ENCODE data around the gene ARMC7.
"Not testable (repeated sequence)": the region's sequence is repeated elsewhere in the genome, so short reads cannot be mapped to it uniquely, and the experiment has no call there.

Gene ARMC7

DNA sequence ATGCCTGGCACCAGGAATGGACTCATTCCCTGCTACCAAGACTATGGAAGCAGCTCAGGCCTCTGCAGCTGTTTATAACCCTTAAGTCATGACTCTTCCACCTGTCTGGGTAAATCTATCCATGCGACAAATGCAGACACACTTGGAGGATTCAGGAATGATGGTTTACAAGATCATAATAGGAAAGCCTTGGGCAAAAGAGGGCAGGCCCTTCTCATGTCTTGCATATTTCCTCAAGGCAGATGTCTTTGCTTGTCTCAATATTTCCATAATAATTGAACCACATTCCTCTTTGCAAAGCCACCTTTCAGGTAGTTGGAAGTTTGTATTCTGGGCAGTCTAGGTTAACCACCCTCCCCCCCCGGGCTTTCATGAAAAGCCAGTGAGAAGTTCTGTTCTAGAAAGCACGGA, 45.4 kb downstream of the ARMC7 start:
- no peak overlapping the region for H3K4me3 ChIP-seq (replicated peaks; ENCODE audit: low read depth, low read length)
- TF ChIP-seq, protein P1, sequence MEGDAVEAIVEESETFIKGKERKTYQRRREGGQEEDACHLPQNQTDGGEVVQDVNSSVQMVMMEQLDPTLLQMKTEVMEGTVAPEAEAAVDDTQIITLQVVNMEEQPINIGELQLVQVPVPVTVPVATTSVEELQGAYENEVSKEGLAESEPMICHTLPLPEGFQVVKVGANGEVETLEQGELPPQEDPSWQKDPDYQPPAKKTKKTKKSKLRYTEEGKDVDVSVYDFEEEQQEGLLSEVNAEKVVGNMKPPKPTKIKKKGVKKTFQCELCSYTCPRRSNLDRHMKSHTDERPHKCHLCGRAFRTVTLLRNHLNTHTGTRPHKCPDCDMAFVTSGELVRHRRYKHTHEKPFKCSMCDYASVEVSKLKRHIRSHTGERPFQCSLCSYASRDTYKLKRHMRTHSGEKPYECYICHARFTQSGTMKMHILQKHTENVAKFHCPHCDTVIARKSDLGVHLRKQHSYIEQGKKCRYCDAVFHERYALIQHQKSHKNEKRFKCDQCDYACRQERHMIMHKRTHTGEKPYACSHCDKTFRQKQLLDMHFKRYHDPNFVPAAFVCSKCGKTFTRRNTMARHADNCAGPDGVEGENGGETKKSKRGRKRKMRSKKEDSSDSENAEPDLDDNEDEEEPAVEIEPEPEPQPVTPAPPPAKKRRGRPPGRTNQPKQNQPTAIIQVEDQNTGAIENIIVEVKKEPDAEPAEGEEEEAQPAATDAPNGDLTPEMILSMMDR (IDR thresholded peaks at IDR 0.05; ENCODE audit: low read depth, low read length, missing control alignments) = no peak
- DNase-seq (ENCODE audit: extremely low read depth, low read depth) = no peak

DNA sequence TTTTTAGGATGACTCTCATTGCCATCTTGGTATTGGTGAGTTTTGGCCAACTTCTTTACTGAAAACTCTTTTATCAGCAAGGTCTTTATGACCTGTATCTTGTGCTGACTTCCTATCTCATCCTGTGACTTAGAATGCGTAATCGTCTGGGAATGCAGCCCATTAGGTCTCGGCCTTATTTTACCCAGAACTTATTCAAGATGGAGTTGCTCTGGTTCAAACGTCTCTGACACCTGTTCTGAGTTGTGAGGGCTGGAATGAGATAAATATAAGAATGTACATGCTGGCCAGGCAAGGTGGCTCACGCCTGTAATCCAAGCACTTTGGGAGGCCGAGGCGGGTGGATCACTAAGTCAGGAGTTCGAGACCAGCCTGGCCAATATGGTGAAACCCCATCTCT, 48.7 kb downstream of the ARMC7 start:
- not testable (repeated sequence) for DNase-seq (ENCODE audit: extremely low read depth, low read depth); H3K4me3 ChIP-seq (replicated peaks; ENCODE audit: low read depth, low read length)

DNA sequence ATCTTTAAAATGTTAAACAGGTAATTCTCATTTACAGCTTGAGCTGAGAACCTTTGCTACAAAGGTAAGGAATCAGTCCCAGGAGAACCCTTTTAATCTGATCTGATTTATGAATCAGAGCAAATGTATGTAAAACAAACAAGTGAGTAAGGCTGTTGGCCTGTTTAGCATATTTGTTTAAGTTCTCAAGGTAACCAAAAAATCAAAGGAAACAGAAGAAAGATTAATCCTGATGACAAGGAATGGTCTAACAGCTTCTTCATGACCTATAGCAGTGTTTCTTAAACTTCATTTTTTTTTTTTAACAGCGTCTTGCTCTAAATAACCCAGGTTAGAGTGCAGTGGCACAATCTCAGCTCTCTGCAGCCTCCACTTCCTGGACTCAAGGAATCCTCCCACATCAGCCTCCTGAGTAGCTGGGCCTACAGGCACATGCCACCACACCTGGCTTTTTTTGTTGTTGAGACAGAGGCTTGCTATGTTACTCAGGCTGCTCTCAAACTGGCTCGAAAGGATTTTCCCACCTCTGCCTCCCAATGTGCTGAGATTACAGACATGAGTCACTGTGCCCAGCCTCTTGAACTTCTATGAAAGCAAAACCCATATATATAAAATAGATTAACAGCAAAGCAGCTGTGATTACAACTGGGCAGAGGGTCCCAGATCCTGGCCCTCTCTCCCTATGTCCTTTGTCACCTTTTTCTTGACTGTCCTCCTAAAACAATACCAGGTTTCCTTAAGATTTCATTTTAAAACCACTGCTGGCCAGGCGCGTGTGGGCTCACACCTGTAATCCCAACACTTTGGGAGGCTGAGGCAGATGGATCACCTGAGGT, 49.6 kb downstream of the ARMC7 start:
- DNase-seq (ENCODE audit: extremely low read depth, low read depth) = no peak
- H3K4me3 ChIP-seq (replicated peaks; ENCODE audit: low read depth, low read length) = no peak overlapping the region
- TF ChIP-seq, protein P1 (IDR thresholded peaks at IDR 0.05; ENCODE audit: low read depth, low read length, missing control alignments) = no peak

DNA sequence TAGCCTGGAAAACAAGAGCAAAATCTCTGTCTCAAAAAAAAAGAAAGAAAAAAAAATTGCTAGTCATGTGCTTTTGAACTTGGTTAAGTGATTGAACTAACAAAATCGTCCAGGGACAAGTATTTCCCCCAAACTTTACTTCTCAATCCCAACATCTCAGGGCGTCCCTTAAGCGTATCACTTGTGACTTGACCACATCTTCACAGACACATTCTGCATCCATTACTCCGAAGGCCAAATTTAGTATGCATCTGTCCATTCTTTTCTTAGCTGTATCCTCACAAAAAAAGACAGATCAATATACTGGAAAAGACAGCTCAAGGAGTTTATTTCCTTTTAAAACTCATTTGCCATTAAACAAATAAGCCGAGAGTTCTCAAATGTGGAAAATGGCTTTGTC, 50.4 kb downstream of the ARMC7 start:
- TF ChIP-seq, protein P1 (IDR thresholded peaks at IDR 0.05; ENCODE audit: low read depth, low read length, missing control alignments) = no peak
- no peak for DNase-seq (ENCODE audit: extremely low read depth, low read depth)
- no peak overlapping the region for H3K4me3 ChIP-seq (replicated peaks; ENCODE audit: low read depth, low read length)

DNA sequence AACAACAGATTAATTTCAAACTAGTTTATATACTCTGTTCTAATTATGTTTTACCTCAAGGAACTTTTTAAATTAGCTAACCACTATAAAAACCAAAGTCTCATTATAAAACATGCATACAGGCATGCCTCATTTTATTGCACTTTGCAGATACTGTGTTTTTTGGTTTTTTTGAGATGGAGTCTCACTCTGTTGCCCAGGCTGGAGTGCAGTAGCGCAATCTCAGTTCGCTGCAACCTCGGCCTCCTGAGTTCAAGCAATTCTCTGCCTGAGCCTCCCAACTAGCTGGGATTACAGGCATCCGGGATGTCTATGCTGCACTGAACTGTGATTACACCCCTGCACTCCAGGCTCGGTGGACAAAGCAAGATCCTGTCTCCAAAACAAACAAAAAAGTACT, 53.3 kb downstream of the ARMC7 start:
- TF ChIP-seq, protein P1 (IDR thresholded peaks at IDR 0.05; ENCODE audit: low read depth, low read length, missing control alignments) = no peak
- no peak for DNase-seq (ENCODE audit: extremely low read depth, low read depth)
- no peak overlapping the region for H3K4me3 ChIP-seq (replicated peaks; ENCODE audit: low read depth, low read length)

DNA sequence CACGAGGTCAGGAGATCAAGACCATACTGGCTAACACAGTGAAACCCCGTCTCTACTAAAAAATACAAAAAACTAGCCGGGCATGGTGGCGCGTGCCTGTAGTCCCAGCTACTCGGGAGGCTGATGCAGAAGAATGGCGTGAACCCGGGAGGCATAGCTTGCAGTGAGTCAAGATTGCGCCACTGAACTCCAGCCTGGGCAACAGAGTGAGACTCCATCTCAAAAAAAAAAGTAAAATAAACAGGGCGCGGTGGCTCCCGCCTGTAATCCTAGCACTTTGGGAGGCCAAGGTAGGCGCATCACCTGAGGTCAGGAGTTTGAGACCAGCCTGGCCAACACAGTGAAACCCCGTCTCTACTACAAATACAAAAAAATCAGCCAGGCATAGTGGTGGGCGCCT, 54.8 kb downstream of the ARMC7 start:
- DNase-seq (ENCODE audit: extremely low read depth, low read depth); H3K4me3 ChIP-seq (replicated peaks; ENCODE audit: low read depth, low read length): not testable (repeated sequence)

DNA sequence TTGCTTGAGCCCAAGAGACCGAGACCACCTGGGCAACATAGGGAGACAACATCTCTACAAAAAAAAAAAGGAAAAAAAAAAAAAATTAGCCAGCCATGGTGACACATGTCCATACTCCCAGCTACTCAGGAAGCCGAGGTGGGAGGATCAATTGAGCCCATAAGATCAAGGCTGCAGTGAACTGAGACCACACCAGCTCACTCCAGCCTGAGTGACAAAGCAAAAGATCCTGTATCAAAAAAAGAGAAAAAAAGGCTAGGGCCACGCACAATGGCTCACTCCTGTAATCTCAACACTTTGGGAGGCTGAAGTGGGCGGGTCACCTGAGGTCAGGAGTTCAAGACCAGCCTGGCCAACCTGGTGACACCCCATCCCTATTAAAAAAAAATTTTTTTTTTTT, 59.2 kb downstream of the ARMC7 start:
- no peak for DNase-seq (ENCODE audit: extremely low read depth, low read depth)

More for the DNA sequence above, 59.2 kb downstream of the ARMC7 start:
- TF ChIP-seq, protein P1 (IDR thresholded peaks at IDR 0.05; ENCODE audit: low read depth, low read length, missing control alignments) = no peak
- no peak overlapping the region for H3K4me3 ChIP-seq (replicated peaks; ENCODE audit: low read depth, low read length)

All from HFF-Myc (cell line).